ENCODE measurements around the gene ARFRP1.

GRCh38 chr20:63701329-63702035 lies 6.3 kb downstream of the ARFRP1 start:
- TF ChIP-seq, protein P1, sequence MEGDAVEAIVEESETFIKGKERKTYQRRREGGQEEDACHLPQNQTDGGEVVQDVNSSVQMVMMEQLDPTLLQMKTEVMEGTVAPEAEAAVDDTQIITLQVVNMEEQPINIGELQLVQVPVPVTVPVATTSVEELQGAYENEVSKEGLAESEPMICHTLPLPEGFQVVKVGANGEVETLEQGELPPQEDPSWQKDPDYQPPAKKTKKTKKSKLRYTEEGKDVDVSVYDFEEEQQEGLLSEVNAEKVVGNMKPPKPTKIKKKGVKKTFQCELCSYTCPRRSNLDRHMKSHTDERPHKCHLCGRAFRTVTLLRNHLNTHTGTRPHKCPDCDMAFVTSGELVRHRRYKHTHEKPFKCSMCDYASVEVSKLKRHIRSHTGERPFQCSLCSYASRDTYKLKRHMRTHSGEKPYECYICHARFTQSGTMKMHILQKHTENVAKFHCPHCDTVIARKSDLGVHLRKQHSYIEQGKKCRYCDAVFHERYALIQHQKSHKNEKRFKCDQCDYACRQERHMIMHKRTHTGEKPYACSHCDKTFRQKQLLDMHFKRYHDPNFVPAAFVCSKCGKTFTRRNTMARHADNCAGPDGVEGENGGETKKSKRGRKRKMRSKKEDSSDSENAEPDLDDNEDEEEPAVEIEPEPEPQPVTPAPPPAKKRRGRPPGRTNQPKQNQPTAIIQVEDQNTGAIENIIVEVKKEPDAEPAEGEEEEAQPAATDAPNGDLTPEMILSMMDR (conservative IDR thresholded peaks at IDR 0.05; ENCODE audit: low read depth, low read length): no peak
- no peak for TF ChIP-seq EZH2 (IDR thresholded peaks at IDR 0.05; ENCODE audit: low read length, unreplicated experiment)

Data from PC-3 (cell line).